Keratinocyte (primary cell): ENCODE results near the gene REL.
"Not testable (repeated sequence)": the region's sequence is repeated elsewhere in the genome, so short reads cannot be mapped to it uniquely, and the experiment has no call there.

Experiments used
- CTCF ChIP-seq, 3 experiments: IDR thresholded peaks in 1 of 3; conservative IDR thresholded peaks in 1 of 3; optimal IDR thresholded peaks in 1 of 3; 2 replicates in 2 of 3; 3 replicates in 1 of 3; pipeline versions ENCODE3 to v1.5.1; 2011; ENCODE audit warnings: low read length in 3 of 3, mild to moderate bottlenecking in 3 of 3, moderate library complexity in 2 of 3, control low read depth in 1 of 3, inconsistent platforms in 1 of 3; ENCODE audit not compliant: insufficient read depth in 2 of 3; ENCODE audit errors: extremely low read depth in 1 of 3
- EZH2 ChIP-seq: IDR thresholded peaks from one replicate; pipeline ENCODE4 v1.6.1; 2012; ENCODE audit warnings: inconsistent platforms, mild to moderate bottlenecking, low read length, moderate library complexity

DNA sequence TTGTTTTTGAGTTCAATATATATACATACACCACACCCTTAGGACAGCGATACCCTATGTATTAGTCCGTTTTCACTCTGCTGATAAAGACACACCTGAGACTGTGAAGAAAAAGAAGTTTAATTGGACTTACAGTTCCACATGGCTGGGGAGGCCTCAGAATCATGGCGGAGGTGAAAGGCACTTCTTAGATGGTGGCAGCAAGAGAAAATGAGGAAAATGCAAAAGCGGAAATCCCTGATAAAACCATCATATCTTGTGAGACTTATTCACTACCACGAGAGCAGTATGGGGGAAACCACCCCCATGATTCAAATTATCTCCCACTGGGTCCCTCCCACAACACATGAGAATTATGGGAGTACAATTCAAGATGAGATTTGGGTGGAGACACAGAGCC is 24.5 kb downstream of the REL start:
- TF ChIP-seq CTCF (optimal IDR thresholded peaks at IDR 0.05 in 1 of 3, IDR thresholded peaks at IDR 0.05 in 1 of 3, conservative IDR thresholded peaks at IDR 0.05 in 1 of 3; ENCODE audit: extremely low read depth in 1 of 3, insufficient read depth in 2 of 3, low read length in 3 of 3); EZH2: not testable (repeated sequence)
